HCT116 (cell line): ENCODE results near the gene VASH2. TPM values are rescaled to one million over a fixed set of nuclear protein-coding genes. Genes with fewer than 3 reads are reported as not detected.

Experiments
- ATAC-seq: fragments of 200-7000 bp; cut with Tn5 transposase; 2 replicates; pipeline ENCODE4 v1.9.1; 2020; ENCODE audit warnings: mild to moderate bottlenecking, moderate library complexity
- BruUV-seq: library from RNA; stranded (reverse); fragments of 400-500 nt; replicated peaks from 2 replicates; lab custom pipeline; 2021; lab: Mats Ljungman, UMichigan
- CTCF ChIA-PET: fragments of 300-600 bp; sonication (Branson Sonifier 250); formaldehyde crosslinking; loops from one replicate; lab custom pipeline; 2021; ENCODE audit warnings: antibody characterized with exemption; lab: Charles Lee
- POLR2A ChIA-PET: fragments of 300-600, 350-600 bp; sonication (Branson Sonifier 250); formaldehyde crosslinking; loops from one replicate; lab custom pipeline; 2021; ENCODE audit warnings: antibody characterized with exemption; lab: Charles Lee
- RAD21 ChIA-PET, 2 experiments: fragments of 300-600 bp; sonication (Branson Sonifier 250); formaldehyde crosslinking; loops; one replicate each; lab custom pipeline; 2023; ENCODE audit warnings: low total read pairs in 2 of 2; ENCODE audit not compliant: uncharacterized antibody in 2 of 2, unreplicated experiment in 2 of 2, low non-redundant PET in 1 of 2; lab: Charles Lee
- DNase-seq: peaks from one replicate; pipeline ENCODE4 v3.0.0-alpha.2; 2010; ENCODE audit warnings: low read depth, low spot score
- H2AFZ ChIP-seq: fragments of 200-600 bp; shearing (Covaris generic), sonication (generic); 2 replicates; pipeline ENCODE4 v1.6.1; 2017; ENCODE audit warnings: low read depth, mixed run types, mixed read lengths, antibody characterized with exemption, low read length; ENCODE audit not compliant: poor library complexity, severe bottlenecking
- H3K27ac ChIP-seq: 2 replicates; pipeline ENCODE4 v1.5.1; 2012; ENCODE audit warnings: low read depth, low read length
- H3K27me3 ChIP-seq: fragments of 200-600 bp; sonication (generic); 2 replicates; pipeline ENCODE4 v1.6.1; 2016; ENCODE audit warnings: mixed run types, low read length, mixed read lengths; ENCODE audit not compliant: insufficient read depth
- H3K36me3 ChIP-seq, 2 experiments: fragments of 200-500 bp in 1 of 2; fragments of 200-600 bp in 1 of 2; sonication (Bioruptor generic) in 1 of 2; sonication (generic) in 1 of 2; 2 replicates each; pipeline versions ENCODE4 v1.5.1 to v1.6.1; 2014 to 2016; ENCODE audit warnings: low read length in 2 of 2, inconsistent platforms in 1 of 2, mixed read lengths in 1 of 2, mixed run types in 1 of 2; ENCODE audit not compliant: insufficient read depth in 2 of 2, control insufficient read depth in 1 of 2
- H3K4me1 ChIP-seq, 2 experiments: fragments of 200-600 bp in 1 of 2; sonication (generic) in 1 of 2; 2 replicates each; pipeline versions ENCODE4 v1.5.1 to v1.6.1; 2012 to 2017; ENCODE audit warnings: low read length in 2 of 2, inconsistent platforms in 1 of 2, mild to moderate bottlenecking in 1 of 2, mixed read lengths in 1 of 2, mixed run types in 1 of 2, moderate library complexity in 1 of 2; ENCODE audit not compliant: insufficient read depth in 2 of 2, control insufficient read depth in 1 of 2
- H3K4me2 ChIP-seq: fragments of 200-600 bp; sonication (generic); 2 replicates; pipeline ENCODE4 v1.6.1; 2017; ENCODE audit warnings: mixed run types, low read length, mixed read lengths
- H3K4me3 ChIP-seq, 2 experiments: fragments of 200-600 bp in 1 of 2; sonication (generic) in 1 of 2; replicated peaks in 1 of 2; 2 replicates each; pipeline ENCODE4 v1.5.1; 2011 to 2016; ENCODE audit warnings: low read length in 2 of 2, control low read depth in 1 of 2, low read depth in 1 of 2, mild to moderate bottlenecking in 1 of 2, mixed read lengths in 1 of 2, mixed run types in 1 of 2
- H3K79me2 ChIP-seq: fragments of 200-600 bp; sonication (generic); 2 replicates; pipeline ENCODE4 v1.6.1; 2017; ENCODE audit warnings: mild to moderate bottlenecking, mixed run types, low read length, moderate library complexity, mixed read lengths; ENCODE audit not compliant: insufficient read depth
- H3K9ac ChIP-seq: fragments of 200-600 bp; sonication (generic); 2 replicates; pipeline ENCODE4 v1.6.1; 2016; ENCODE audit warnings: low read length, mixed read lengths
- H3K9me2 ChIP-seq: fragments of 200-600 bp; sonication (generic), shearing (Covaris generic); 2 replicates; pipeline ENCODE4 v1.6.1; 2017; ENCODE audit warnings: mixed run types, mild to moderate bottlenecking, moderate library complexity; ENCODE audit not compliant: insufficient read depth
- H3K9me3 ChIP-seq, 2 experiments: fragments of 200-500 bp in 1 of 2; fragments of 200-600 bp in 1 of 2; sonication (Bioruptor generic) in 1 of 2; sonication (generic) in 1 of 2; 2 replicates each; pipeline ENCODE4 v1.6.1; 2014 to 2017; ENCODE audit warnings: low read length in 2 of 2, mixed read lengths in 2 of 2, inconsistent platforms in 1 of 2, low read depth in 1 of 2, mild to moderate bottlenecking in 1 of 2, mixed run types in 1 of 2, moderate library complexity in 1 of 2; ENCODE audit not compliant: control insufficient read depth in 1 of 2, insufficient read depth in 1 of 2
- H4K20me1 ChIP-seq: fragments of 200-600 bp; sonication (generic), shearing (Covaris generic); 2 replicates; pipeline ENCODE4 v1.6.1; 2017; ENCODE audit warnings: mixed run types, mild to moderate bottlenecking, moderate library complexity; ENCODE audit not compliant: insufficient read depth
- CBX3 ChIP-seq: IDR thresholded peaks from 2 replicates; pipeline ENCODE4 v1.6.1; 2012; ENCODE audit warnings: low read depth
- CTCF ChIP-seq, 3 experiments: fragments of 200-600 bp in 1 of 3; sonication (generic) in 1 of 3; IDR thresholded peaks in 2 of 3; conservative IDR thresholded peaks in 1 of 3; 2 replicates each; pipeline ENCODE4 v1.5.1; 2012 to 2017; ENCODE audit warnings: low read depth in 2 of 3, low read length in 2 of 3, antibody characterized with exemption in 1 of 3, borderline replicate concordance in 1 of 3, control low read depth in 1 of 3, mild to moderate bottlenecking in 1 of 3, mixed read lengths in 1 of 3, mixed run types in 1 of 3, moderate library complexity in 1 of 3; ENCODE audit not compliant: insufficient read depth in 1 of 3
- ELF1 ChIP-seq: IDR thresholded peaks from 2 replicates; pipeline ENCODE4 v1.6.1; 2012; ENCODE audit warnings: low read depth, borderline replicate concordance
- EZH2 ChIP-seq: fragments of 200-600 bp; sonication (generic); IDR thresholded peaks from 2 replicates; pipeline ENCODE4 v1.6.1; 2017; ENCODE audit warnings: antibody characterized with exemption, mixed run types
- FOSL1 ChIP-seq: IDR thresholded peaks from 2 replicates; pipeline ENCODE4 v1.6.1; 2012; ENCODE audit warnings: low read depth
- JUND ChIP-seq: IDR thresholded peaks from 2 replicates; pipeline ENCODE4 v1.6.1; 2012
- MAX ChIP-seq: IDR thresholded peaks from 2 replicates; pipeline ENCODE4 v1.6.1; 2012
- POLR2A ChIP-seq: IDR thresholded peaks from 2 replicates; pipeline ENCODE4 v1.7.0; 2011; ENCODE audit warnings: borderline replicate concordance; ENCODE audit not compliant: insufficient read depth, insufficient read length; ENCODE audit errors: extremely low read depth
- RAD21 ChIP-seq: IDR thresholded peaks from 2 replicates; pipeline ENCODE4 v1.6.1; 2012; ENCODE audit warnings: low read depth, mild to moderate bottlenecking
- SIN3A ChIP-seq: IDR thresholded peaks from 2 replicates; pipeline ENCODE4 v1.6.1; 2012; ENCODE audit warnings: low read depth
- SRF ChIP-seq: IDR thresholded peaks from 2 replicates; pipeline ENCODE4 v1.6.1; 2012; ENCODE audit warnings: low read depth
- TCF7L2 ChIP-seq: IDR thresholded peaks from 2 replicates; pipeline ENCODE4 v1.7.0; 2011; ENCODE audit warnings: borderline replicate concordance, inconsistent platforms; ENCODE audit not compliant: insufficient read depth, insufficient read length; ENCODE audit errors: extremely low read depth
- YY1 ChIP-seq: IDR thresholded peaks from 2 replicates; pipeline ENCODE4 v1.6.1; 2011; ENCODE audit warnings: low read length, low read depth, moderate library complexity, mild to moderate bottlenecking; ENCODE audit not compliant: insufficient replicate concordance; ENCODE audit errors: extremely low read depth
- ZFX ChIP-seq: fragments of 450-650 bp; IDR thresholded peaks from 2 replicates; pipeline ENCODE4 v1.6.1; 2017
- ZNF274 ChIP-seq: fragments of 200-500 bp; sonication (Bioruptor generic); IDR thresholded peaks from 2 replicates; pipeline ENCODE4 v1.6.1; 2014; ENCODE audit warnings: mild to moderate bottlenecking, low read depth, low read length, inconsistent platforms
- intact Hi-C: fragments of 100-400 bp; cut with micrococcal nuclease; formaldehyde crosslinking; loops from 2 replicates; pipeline ENCODE4 v1.10.0; 2022
- total RNA-seq: library from RNA; stranded (reverse); gene quantifications from one replicate; pipeline ENCODE4 v1.2.1, GENCODE V29; 2021; ENCODE audit not compliant: unreplicated experiment

Gene VASH2
- total RNA-seq, 1 experiment from 2014 or later, result 5.7 TPM

- Histone ChIP-seq H3K27me3 (no peaks in the 10 kb centered on the region), H3K4me3 (no peak overlapping the region), H4K20me1 (no peaks in the 10 kb centered on the region), H3K79me2 (no peaks in the 10 kb centered on the region), H3K4me1 (no peaks in the 10 kb centered on the region), H3K9me3 (no peaks in the 10 kb centered on the region), H2AFZ (no peak overlapping the region), H3K9ac (no peak overlapping the region), H3K4me2 (no peak overlapping the region), H3K9me2 (no peaks in the 10 kb centered on the region), H3K36me3 (no peaks in the 10 kb centered on the region), H3K27ac (no peak overlapping the region)
- intact Hi-C loops, result no loop called here
- ChIA-PET RAD21 (no interaction called here), POLR2A (no interaction called here), CTCF (no interaction called here)
- ATAC-seq (no peak), DNase-seq (no peak)
- no TSS peak for BruUV-seq
- no peak for TF ChIP-seq EZH2
- no peak for TF ChIP-seq ZFX
- no peak for TF ChIP-seq SRF
- no peak for TF ChIP-seq RAD21
- TF ChIP-seq CTCF (IDR thresholded peaks at IDR 0.05 in 2 of 3, conservative IDR thresholded peaks at IDR 0.05 in 1 of 3; ENCODE audit: borderline replicate concordance in 1 of 3, insufficient read depth in 1 of 3, low read depth in 2 of 3, low read length in 2 of 3), result no peak
- no peak for TF ChIP-seq MAX
- TF ChIP-seq ZNF274, result no peak
- no peak for TF ChIP-seq TCF7L2
- no peak for TF ChIP-seq SIN3A
- no peak for TF ChIP-seq POLR2A
- TF ChIP-seq CBX3, result no peak
- no peak for TF ChIP-seq FOSL1
- no peak for TF ChIP-seq YY1
- TF ChIP-seq JUND, result no peak
- TF ChIP-seq ELF1, result no peak
- TF ChIP-seq, all 23 proteins: peak for 0
These were observed 41.4 kb upstream of the VASH2 start for GRCh38 chr1:212908971-212909370.
